Mesenchymal stem cell (in vitro differentiated cells and primary cell): Measurements from ENCODE around the gene CD300LF.

Experiments
- DNase-seq: peaks from one replicate; pipeline ENCODE4 v3.0.0-alpha.2; 2013
- H2AFZ ChIP-seq: one replicate; pipeline ENCODE4 v1.6.1; 2013; ENCODE audit warnings: low read depth, mild to moderate bottlenecking, control low read depth, inconsistent platforms, low read length, moderate library complexity
- H2AK5ac ChIP-seq: 2 replicates; pipeline ENCODE4 v1.6.1; 2013; ENCODE audit warnings: low read length, moderate library complexity, mild to moderate bottlenecking, inconsistent platforms; ENCODE audit not compliant: severe bottlenecking
- H2BK120ac ChIP-seq: one replicate; pipeline ENCODE4 v1.6.1; 2013; ENCODE audit warnings: low read depth, mild to moderate bottlenecking, inconsistent platforms, low read length, moderate library complexity
- H2BK12ac ChIP-seq, 2 experiments: one replicate each; pipeline ENCODE4 v1.6.1; 2013; ENCODE audit warnings: inconsistent platforms in 2 of 2, low read length in 2 of 2, mild to moderate bottlenecking in 2 of 2, moderate library complexity in 2 of 2, control low read depth in 1 of 2
- H2BK15ac ChIP-seq: one replicate; pipeline ENCODE4 v1.6.1; 2013; ENCODE audit warnings: mild to moderate bottlenecking, low read depth, inconsistent platforms; ENCODE audit not compliant: poor library complexity, severe bottlenecking
- H2BK5ac ChIP-seq: 2 replicates; pipeline ENCODE4 v1.6.1; 2013; ENCODE audit warnings: low read depth, mild to moderate bottlenecking, low read length, control low read depth, inconsistent platforms; ENCODE audit not compliant: poor library complexity, severe bottlenecking
- H3K14ac ChIP-seq, 2 experiments: one replicate each; pipeline ENCODE4 v1.6.1; 2013; ENCODE audit warnings: inconsistent platforms in 2 of 2, low read length in 2 of 2, control low read depth in 1 of 2, mild to moderate bottlenecking in 1 of 2, moderate library complexity in 1 of 2
- H3K18ac ChIP-seq, 2 experiments: one replicate each; pipeline ENCODE4 v1.6.1; 2013; ENCODE audit warnings: inconsistent platforms in 2 of 2, low read length in 2 of 2, control low read depth in 1 of 2, low read depth in 1 of 2, mild to moderate bottlenecking in 1 of 2
- H3K23ac ChIP-seq, 2 experiments: one replicate each; pipeline ENCODE4 v1.6.1; 2013; ENCODE audit warnings: inconsistent platforms in 2 of 2, low read length in 2 of 2, mild to moderate bottlenecking in 2 of 2, moderate library complexity in 2 of 2, control low read depth in 1 of 2
- H3K27ac ChIP-seq: 2 replicates; pipeline ENCODE4 v1.5.1; 2013; ENCODE audit warnings: mild to moderate bottlenecking, moderate library complexity, low read length, control low read depth, inconsistent platforms; ENCODE audit not compliant: poor library complexity, severe bottlenecking
- H3K27me3 ChIP-seq, 2 experiments: 2 replicates each; pipeline versions ENCODE4 v1.6.1 to v1.7.0; 2013; ENCODE audit warnings: low read length in 2 of 2, mild to moderate bottlenecking in 2 of 2, moderate library complexity in 2 of 2, control low read depth in 1 of 2, inconsistent platforms in 1 of 2; ENCODE audit not compliant: control insufficient read depth in 1 of 2, insufficient read depth in 1 of 2
- H3K36me3 ChIP-seq, 2 experiments: 2 replicates each; pipeline versions ENCODE4 v1.6.1 to v1.7.0; 2013; ENCODE audit warnings: low read length in 2 of 2, control low read depth in 1 of 2, inconsistent platforms in 1 of 2, low read depth in 1 of 2, mild to moderate bottlenecking in 1 of 2; ENCODE audit not compliant: insufficient read depth in 2 of 2, control insufficient read depth in 1 of 2
- H3K4ac ChIP-seq, 2 experiments: one replicate each; pipeline ENCODE4 v1.6.1; 2013; ENCODE audit warnings: inconsistent platforms in 2 of 2, low read length in 2 of 2, mild to moderate bottlenecking in 2 of 2, moderate library complexity in 2 of 2, control low read depth in 1 of 2, low read depth in 1 of 2
- H3K4me1 ChIP-seq: 2 replicates; pipeline ENCODE4 v1.6.1; 2013; ENCODE audit warnings: low read depth, low read length, control low read depth; ENCODE audit not compliant: control insufficient read depth, insufficient read depth
- H3K4me2 ChIP-seq: 2 replicates; pipeline ENCODE4 v1.6.1; 2013; ENCODE audit warnings: low read length, mild to moderate bottlenecking, inconsistent platforms; ENCODE audit not compliant: poor library complexity, severe bottlenecking
- H3K4me3 ChIP-seq, 2 experiments: 2 replicates each; pipeline versions ENCODE4 v1.5.1 to v1.7.0; 2013; ENCODE audit warnings: low read length in 2 of 2, mild to moderate bottlenecking in 2 of 2, control low read depth in 1 of 2, low read depth in 1 of 2; ENCODE audit not compliant: insufficient read depth in 1 of 2
- H3K79me1 ChIP-seq: replicated peaks from 2 replicates; pipeline ENCODE4 v1.6.1; 2013; ENCODE audit warnings: mild to moderate bottlenecking, control low read depth, low read length, inconsistent platforms; ENCODE audit not compliant: poor library complexity, severe bottlenecking
- H3K9ac ChIP-seq: 2 replicates; pipeline ENCODE4 v1.7.0; 2013; ENCODE audit warnings: mild to moderate bottlenecking, low read length, moderate library complexity
- H3K9me3 ChIP-seq: 2 replicates; pipeline ENCODE4 v1.7.0; 2013; ENCODE audit warnings: mild to moderate bottlenecking, low read length; ENCODE audit not compliant: control insufficient read depth
- H4K8ac ChIP-seq: one replicate; pipeline ENCODE4 v1.6.1; 2013; ENCODE audit warnings: inconsistent platforms, mild to moderate bottlenecking, low read length, moderate library complexity
- H4K91ac ChIP-seq: one replicate; pipeline ENCODE4 v1.6.1; 2013; ENCODE audit warnings: mild to moderate bottlenecking, low read length, inconsistent platforms
- WGBS: methylation state at CpG from one replicate; pipeline ENCODE4 v1.1.7; 2013; ENCODE audit warnings: mixed read lengths; 5-methylcytosine and 5-hydroxymethylcytosine counted together

The CD300LF gene

DNA sequence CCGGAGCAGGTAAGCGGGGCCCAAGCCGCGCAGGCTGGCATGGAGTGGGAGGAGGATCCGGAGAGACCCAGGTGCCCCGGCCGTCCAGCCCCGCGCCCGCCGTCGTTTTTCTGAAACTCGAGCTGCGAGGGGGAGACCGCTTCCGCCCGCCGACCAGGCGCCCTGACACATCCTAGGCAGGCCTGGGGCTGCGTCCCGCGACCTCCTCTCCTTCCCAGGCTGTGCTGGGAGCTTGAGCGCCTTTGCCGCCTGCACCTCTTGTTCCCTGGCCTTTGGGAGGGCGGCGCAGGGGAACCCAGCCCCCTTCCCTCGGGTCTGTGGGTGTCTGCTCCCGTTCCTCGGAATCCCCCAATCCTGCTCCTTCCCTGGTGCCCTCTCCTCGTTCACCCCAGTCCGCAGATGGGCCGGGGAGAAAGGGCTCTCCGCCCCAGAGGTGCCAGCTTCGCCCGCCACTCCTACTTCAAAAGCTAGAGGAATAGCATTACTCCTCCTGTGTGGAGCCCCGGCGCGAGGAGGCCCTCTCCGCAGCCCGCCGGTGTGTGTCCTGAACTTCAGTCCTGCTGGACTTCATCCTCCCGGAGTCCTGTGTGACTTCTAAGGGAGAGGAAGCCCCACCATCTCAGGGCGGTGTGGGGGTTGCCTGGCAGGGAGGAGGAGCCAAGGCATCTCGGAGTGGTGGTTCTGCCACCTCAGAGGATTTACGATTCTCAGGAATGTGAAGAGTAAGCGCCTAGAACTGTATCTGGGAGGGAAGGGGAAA lies 36.7 kb upstream of the CD300LF start:
- under 1% methylated on average over 41 of the region's 46 CpGs for WGBS
- peak overlapping the region; percentile 14 for H4K91ac ChIP-seq

DNA sequence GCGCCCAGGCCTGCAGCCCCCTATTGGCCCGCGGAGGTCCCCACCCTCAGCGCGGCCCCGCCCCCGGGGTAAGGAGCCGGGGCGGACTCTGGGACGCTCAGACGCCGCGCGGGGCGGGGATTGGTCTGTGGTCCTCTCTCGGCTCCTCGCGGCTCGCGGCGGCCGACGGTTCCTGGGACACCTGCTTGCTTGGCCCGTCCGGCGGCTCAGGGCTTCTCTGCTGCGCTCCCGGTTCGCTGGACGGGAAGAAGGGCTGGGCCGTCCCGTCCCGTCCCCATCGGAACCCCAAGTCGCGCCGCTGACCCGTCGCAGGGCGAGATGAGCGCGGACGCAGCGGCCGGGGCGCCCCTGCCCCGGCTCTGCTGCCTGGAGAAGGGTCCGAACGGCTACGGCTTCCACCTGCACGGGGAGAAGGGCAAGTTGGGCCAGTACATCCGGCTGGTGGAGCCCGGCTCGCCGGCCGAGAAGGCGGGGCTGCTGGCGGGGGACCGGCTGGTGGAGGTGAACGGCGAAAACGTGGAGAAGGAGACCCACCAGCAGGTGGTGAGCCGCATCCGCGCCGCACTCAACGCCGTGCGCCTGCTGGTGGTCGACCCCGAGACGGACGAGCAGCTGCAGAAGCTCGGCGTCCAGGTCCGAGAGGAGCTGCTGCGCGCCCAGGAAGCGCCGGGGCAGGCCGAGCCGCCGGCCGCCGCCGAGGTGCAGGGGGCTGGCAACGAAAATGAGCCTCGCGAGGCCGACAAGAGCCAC lies 36.0 kb upstream of the CD300LF start, which contains the start of gene NHERF1:
NHERF1 (plus strand) TSS at position 100 of the 750 bp plus-strand sequence; CDS start at position 319, 219 bp downstream.
- peak within 1 kb of the TSS; percentile 75 to 87 for H3K4me3 ChIP-seq

More for the DNA sequence above, 36.7 kb upstream of the CD300LF start:
- Histone ChIP-seq H3K27me3 (peaks cover 0 to 3% of the 10 kb centered on the region in 2 experiments), H3K9ac (peak overlapping the region; percentile 71), H3K4ac (peak overlapping the region; percentile 44 to 70), H3K4me3 (peak overlapping the region; percentile 75 to 87), H3K14ac (peak overlapping the region in 1 of 2 experiments; percentile 94), H2BK12ac (peak overlapping the region in 1 of 2 experiments; percentile 80), H3K9me3 (no peaks in the 10 kb centered on the region), H3K36me3 (peaks cover 0 to 14% of the 10 kb centered on the region in 2 experiments), H3K79me1 (peaks cover 15% of the 10 kb centered on the region), H2BK120ac (peak overlapping the region; percentile 36), H3K4me2 (peak overlapping the region; percentile 92), H3K27ac (peak overlapping the region; percentile 61), H3K4me1 (peaks cover 41% of the 10 kb centered on the region), H2AFZ (peak overlapping the region; percentile 24), H2AK5ac (no peak overlapping the region), H3K18ac (peak overlapping the region; percentile 79 to 87), H4K8ac (peak overlapping the region; percentile 38), H3K23ac (peak overlapping the region; percentile 37 to 83), H2BK15ac (peak overlapping the region; percentile 2), H2BK5ac (peak overlapping the region; percentile 46)
- peak; percentile 61 for DNase-seq

DNA sequence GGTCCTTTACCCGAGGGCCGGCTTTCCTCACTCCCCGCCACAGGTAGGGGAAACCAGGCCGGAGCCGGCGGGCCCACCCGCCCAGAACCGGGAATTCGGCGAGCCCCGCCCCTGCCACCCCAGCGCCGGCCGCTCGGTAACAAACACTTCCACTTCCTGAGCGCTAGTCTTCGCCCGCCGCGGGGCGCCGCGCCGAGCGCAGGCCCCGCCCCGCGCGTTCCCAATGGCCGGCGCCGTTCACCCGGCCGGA lies 35.5 kb upstream of the CD300LF start:
- Histone ChIP-seq H2AK5ac (no peak overlapping the region), H4K91ac (no peak overlapping the region)
- no peak for DNase-seq

More for the DNA sequence above, 36.0 kb upstream of the CD300LF start, which contains the start of gene NHERF1:
- peak within 1 kb of the TSS; percentile 80 for H2BK120ac ChIP-seq
- no peaks in the 10 kb centered on the region for H3K9me3 ChIP-seq
- peak within 1 kb of the TSS; percentile 46 for H2BK5ac ChIP-seq
- peak within 1 kb of the TSS; percentile 37 to 83 for H3K23ac ChIP-seq
- H3K4ac ChIP-seq: peak within 1 kb of the TSS; percentile 86 to 89
- H3K18ac ChIP-seq: peak within 1 kb of the TSS; percentile 87 to 88
- H2BK12ac ChIP-seq: peak within 1 kb of the TSS; percentile 95 to 97
- peak within 1 kb of the TSS; percentile 61 for H3K27ac ChIP-seq
- WGBS: under 1% methylated on average over 75 of the region's 90 CpGs
- peak within 1 kb of the TSS; percentile 90 for H2AK5ac ChIP-seq
- DNase-seq: peak; percentile 92
- H3K4me2 ChIP-seq: peak within 1 kb of the TSS; percentile 92
- peak within 1 kb of the TSS; percentile 90 for H4K8ac ChIP-seq
- H4K91ac ChIP-seq: peak within 1 kb of the TSS; percentile 98
- peak within 1 kb of the TSS; percentile 86 for H2BK15ac ChIP-seq
- H3K14ac ChIP-seq: peak within 1 kb of the TSS in 1 of 2 experiments; percentile 94
- peaks cover 14% of the 10 kb centered on the region for H3K79me1 ChIP-seq
- peaks cover 0 to 14% of the 10 kb centered on the region in 2 experiments for H3K36me3 ChIP-seq
- peaks cover 0 to 10% of the 10 kb centered on the region in 2 experiments for H3K27me3 ChIP-seq
- H2AFZ ChIP-seq: peak within 1 kb of the TSS; percentile 24
- peak within 1 kb of the TSS; percentile 71 for H3K9ac ChIP-seq
- peaks cover 41% of the 10 kb centered on the region for H3K4me1 ChIP-seq

GRCh38 chr17:74746922-74747321 lies 34.2 kb upstream of the CD300LF start:
- H3K4me1 ChIP-seq: peaks cover 43% of the 10 kb centered on the region

More for the DNA sequence above, 35.5 kb upstream of the CD300LF start:
- peak overlapping the region; percentile 46 for H3K4me2 ChIP-seq
- peaks cover 0 to 15% of the 10 kb centered on the region in 2 experiments for H3K27me3 ChIP-seq
- H2AFZ ChIP-seq: no peak overlapping the region
- H3K9ac ChIP-seq: peak overlapping the region; percentile 67
- WGBS: under 1% methylated on average over 30 of the region's 34 CpGs
- no peak overlapping the region for H3K14ac ChIP-seq
- peaks cover 0 to 13% of the 10 kb centered on the region in 2 experiments for H3K36me3 ChIP-seq
- H4K8ac ChIP-seq: no peak overlapping the region
- peak overlapping the region; percentile 65 for H2BK15ac ChIP-seq
- no peak overlapping the region for H3K27ac ChIP-seq
- H3K4me1 ChIP-seq: peaks cover 41% of the 10 kb centered on the region
- H3K23ac ChIP-seq: no peak overlapping the region
- no peak overlapping the region for H3K18ac ChIP-seq
- no peaks in the 10 kb centered on the region for H3K9me3 ChIP-seq
- H3K79me1 ChIP-seq: peaks cover 14% of the 10 kb centered on the region
- no peak overlapping the region for H2BK120ac ChIP-seq
- no peak overlapping the region for H3K4ac ChIP-seq
- H2BK12ac ChIP-seq: no peak overlapping the region
- H2BK5ac ChIP-seq: no peak overlapping the region
- peak overlapping the region; percentile 43 to 73 for H3K4me3 ChIP-seq

More at GRCh38 chr17:74746922-74747321, 34.2 kb upstream of the CD300LF start:
- H3K14ac ChIP-seq: no peak overlapping the region
- peaks cover 6% of the 10 kb centered on the region for H3K79me1 ChIP-seq
- H3K4me2 ChIP-seq: peak overlapping the region; percentile 18
- peak; percentile 63 for DNase-seq
- H2AK5ac ChIP-seq: no peak overlapping the region
- H3K23ac ChIP-seq: no peak overlapping the region
- no peak overlapping the region for H2BK5ac ChIP-seq
- no peak overlapping the region for H2AFZ ChIP-seq
- H3K4ac ChIP-seq: peak overlapping the region in 1 of 2 experiments; percentile 89
- H3K27ac ChIP-seq: peak overlapping the region; percentile 43
- peaks cover 0 to 25% of the 10 kb centered on the region in 2 experiments for H3K27me3 ChIP-seq
- H3K18ac ChIP-seq: peak overlapping the region; percentile 50 to 88
- peaks cover 0 to 3% of the 10 kb centered on the region in 2 experiments for H3K36me3 ChIP-seq
- peak overlapping the region; percentile 82 for H4K8ac ChIP-seq
- no peak overlapping the region for H3K4me3 ChIP-seq
- no peak overlapping the region for H2BK15ac ChIP-seq
- peak overlapping the region; percentile 51 to 98 for H2BK12ac ChIP-seq
- H3K9ac ChIP-seq: no peak overlapping the region
- no peaks in the 10 kb centered on the region for H3K9me3 ChIP-seq
- no peak overlapping the region for H4K91ac ChIP-seq
- WGBS: 2% methylated on average over 6 of the region's 6 CpGs
- peak overlapping the region; percentile 66 for H2BK120ac ChIP-seq
